Left ventricle myocardium inferior (tissue), 1 donor: ENCODE measurements around the gene FASN. TPM values are rescaled to one million over a fixed set of nuclear protein-coding genes. Genes with fewer than 3 reads are reported as not detected.

ENCODE experiments used
- DNase-seq: peaks from one replicate; pipeline ENCODE4 v3.0.0-alpha.2; 2020
- H3K27ac ChIP-seq: fragments of 200-600 bp; replicated peaks from 2 replicates; pipeline ENCODE4 v1.8.0; 2021
- H3K27me3 ChIP-seq: fragments of 200-600 bp; 2 replicates; pipeline ENCODE4 v1.8.0; 2021; ENCODE audit warnings: low read depth
- H3K36me3 ChIP-seq: fragments of 200-600 bp; 2 replicates; pipeline ENCODE4 v1.8.0; 2021
- H3K4me1 ChIP-seq: fragments of 200-600 bp; 2 replicates; pipeline ENCODE4 v1.8.0; 2021
- H3K4me3 ChIP-seq: fragments of 200-600 bp; 2 replicates; pipeline ENCODE4 v1.8.0; 2021; ENCODE audit warnings: mild to moderate bottlenecking, moderate library complexity
- H3K9me3 ChIP-seq: fragments of 200-600 bp; replicated peaks from 2 replicates; pipeline ENCODE4 v1.8.0; 2021
- CTCF ChIP-seq: fragments of 200-600 bp; IDR thresholded peaks from 2 replicates; pipeline ENCODE4 v1.8.0; 2021; ENCODE audit warnings: antibody characterized with exemption, mild to moderate bottlenecking, borderline replicate concordance
- intact Hi-C: fragments of 100-400 bp; cut with micrococcal nuclease; formaldehyde crosslinking; loops from one replicate; pipeline ENCODE4 v1.11.0; 2022
- total RNA-seq: library from RNA; stranded (reverse); fragmentation: NEBNext Ultra II Directional; extraction: Animal tissue kit (Norgen Biotek cat#: 25700); gene quantifications from one replicate; pipeline ENCODE4 v1.2.1, GENCODE V29; 2021
- donor health status: DM: no; HTN: yes; CAD: no; lungs with severe emphysema.

Gene FASN
- total RNA-seq, 1 donor from 2014 or later, result 13.6 TPM

GRCh38 chr17:82077617-82078358 lies 20.2 kb downstream of the FASN start:
- intact Hi-C loops, result no loop called here
- DNase-seq, result no peak
- Histone ChIP-seq H3K36me3 (peaks cover 37% of the 10 kb centered on the region), H3K4me3 (no peak overlapping the region), H3K9me3 (no peaks in the 10 kb centered on the region), H3K27ac (no peak overlapping the region), H3K4me1 (no peaks in the 10 kb centered on the region), H3K27me3 (no peaks in the 10 kb centered on the region)
- TF ChIP-seq CTCF, result no peak

- H3K27ac ChIP-seq, result no peak overlapping the region
- no peak overlapping the region for H3K4me3 ChIP-seq
- H3K9me3 ChIP-seq, result no peaks in the 10 kb centered on the region
- H3K27me3 ChIP-seq, result no peaks in the 10 kb centered on the region
- TF ChIP-seq CTCF, result no peak
- intact Hi-C loops, result no loop called here
- no peak for DNase-seq
- H3K4me1 ChIP-seq, result no peaks in the 10 kb centered on the region
- peaks cover 29% of the 10 kb centered on the region for H3K36me3 ChIP-seq
Observed at GRCh38 chr17:82076785-82077591, 21.0 kb downstream of the FASN start.

GRCh38 chr17:82076018-82076784 lies 21.8 kb downstream of the FASN start:
- Histone ChIP-seq H3K36me3 (peaks cover 23% of the 10 kb centered on the region), H3K27ac (no peak overlapping the region), H3K9me3 (no peaks in the 10 kb centered on the region), H3K4me3 (no peak overlapping the region), H3K4me1 (no peaks in the 10 kb centered on the region), H3K27me3 (no peaks in the 10 kb centered on the region)
- no peak for DNase-seq
- no peak for TF ChIP-seq CTCF
- intact Hi-C loops, result no loop called here

GRCh38 chr17:82073446-82073845 lies 24.6 kb downstream of the FASN start:
- no peaks in the 10 kb centered on the region for H3K4me1 ChIP-seq
- H3K27me3 ChIP-seq, result no peaks in the 10 kb centered on the region
- H3K9me3 ChIP-seq, result no peaks in the 10 kb centered on the region
- no peaks in the 10 kb centered on the region for H3K36me3 ChIP-seq
- no peak for TF ChIP-seq CTCF
- H3K27ac ChIP-seq, result no peak overlapping the region
- intact Hi-C loops, result no loop called here
- no peak for DNase-seq
- no peak overlapping the region for H3K4me3 ChIP-seq

- Histone ChIP-seq H3K36me3 (no peaks in the 10 kb centered on the region), H3K9me3 (no peaks in the 10 kb centered on the region), H3K27me3 (no peaks in the 10 kb centered on the region), H3K4me3 (no peak overlapping the region), H3K4me1 (no peaks in the 10 kb centered on the region), H3K27ac (no peak overlapping the region)
- TF ChIP-seq CTCF, result no peak
- intact Hi-C loops, result no loop called here
- no peak for DNase-seq
Observed at GRCh38 chr17:82072827-82073226, 25.2 kb downstream of the FASN start.
